NCI-H1092 (cell line): ENCODE data around the gene ZFYVE28.
"Not testable (repeated sequence)": the region's sequence is repeated elsewhere in the genome, so short reads cannot be mapped to it uniquely, and the experiment has no call there.

ENCODE experiments used
- DNase-seq: peaks from one replicate; lab custom pipeline; 2025; lab: John Stamatoyannopoulos, UW

The ZFYVE28 gene

GRCh38 chr4:2390146-2390545 is 28.3 kb downstream of the ZFYVE28 start:
- no peak for DNase-seq

DNA sequence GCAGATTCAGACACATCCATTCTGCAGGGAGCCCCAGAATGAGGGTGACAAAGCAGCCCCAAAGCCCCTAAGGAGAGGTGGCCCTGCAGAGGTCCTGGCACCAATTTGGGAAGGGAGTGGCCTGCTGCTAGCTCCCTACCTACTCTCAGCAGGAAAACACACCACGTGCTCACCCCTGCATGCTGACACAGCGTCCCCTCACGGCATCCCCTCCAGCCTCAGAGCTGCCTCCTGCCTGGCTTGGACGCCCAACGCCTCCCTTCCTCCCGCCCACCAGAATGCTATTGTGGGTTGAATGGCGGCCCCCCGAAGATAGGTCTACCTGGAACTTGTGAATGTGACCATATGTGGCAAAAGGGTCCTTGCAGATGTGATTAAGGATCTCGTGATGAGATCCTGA is 28.8 kb downstream of the ZFYVE28 start:
- DNase-seq, result no peak

- DNase-seq, result no peak
These were observed 29.8 kb downstream of the ZFYVE28 start for GRCh38 chr4:2388429-2389182.

- no peak for DNase-seq
These were observed 30.6 kb downstream of the ZFYVE28 start for GRCh38 chr4:2387829-2388228.

- DNase-seq, result no peak
These were observed 31.2 kb downstream of the ZFYVE28 start for GRCh38 chr4:2387218-2387617.

GRCh38 chr4:2386717-2387116 is 31.7 kb downstream of the ZFYVE28 start:
- no peak for DNase-seq

GRCh38 chr4:2385516-2385915 is 32.9 kb downstream of the ZFYVE28 start:
- DNase-seq, result no peak

DNA sequence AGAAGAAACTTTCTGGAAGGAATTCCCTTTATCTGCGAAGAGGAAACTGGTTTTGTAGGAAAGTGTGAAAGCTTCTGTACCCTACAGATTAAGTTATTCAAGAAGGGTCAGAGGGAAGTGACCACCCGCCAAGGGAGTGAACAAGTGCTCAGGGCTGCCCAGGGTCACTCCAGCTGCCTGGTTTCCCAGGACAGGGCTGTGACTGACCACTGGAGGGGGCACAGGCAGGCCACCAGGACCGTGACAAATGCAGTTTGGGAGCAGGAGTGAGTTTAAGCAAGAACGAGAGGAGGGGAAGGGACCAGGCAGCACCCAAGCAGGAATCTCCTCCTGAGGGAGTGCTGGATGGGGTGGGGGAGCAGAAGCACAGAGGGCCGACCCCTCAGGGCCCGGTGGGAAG is 34.2 kb downstream of the ZFYVE28 start:
- DNase-seq, result no peak

- DNase-seq, result no peak
These were observed 34.7 kb downstream of the ZFYVE28 start for GRCh38 chr4:2383760-2384159.

DNA sequence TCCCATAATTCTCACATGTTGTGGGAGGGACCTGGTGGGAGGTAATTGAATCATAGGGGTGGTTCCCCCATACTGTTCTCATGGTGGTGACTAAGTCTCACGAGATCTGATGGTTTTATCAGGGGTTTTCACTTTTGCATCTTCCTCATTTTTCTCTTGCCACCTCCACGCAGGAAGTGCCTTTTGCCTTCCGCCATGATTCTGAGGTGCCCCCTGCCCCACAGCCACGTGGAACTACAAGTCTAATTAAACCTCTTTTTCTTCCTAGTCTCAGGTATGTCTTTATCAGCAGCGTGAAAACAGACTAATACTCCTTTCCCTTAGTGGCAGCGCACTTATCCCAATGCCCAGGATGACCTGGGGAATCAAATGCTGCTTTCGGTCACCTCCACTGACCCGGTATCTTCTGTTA is 35.2 kb downstream of the ZFYVE28 start:
- DNase-seq, result not testable (repeated sequence)

- not testable (repeated sequence) for DNase-seq
These were observed 35.7 kb downstream of the ZFYVE28 start for GRCh38 chr4:2382769-2383202.

- not testable (repeated sequence) for DNase-seq
These were observed 37.9 kb downstream of the ZFYVE28 start for GRCh38 chr4:2380589-2380988.

DNA sequence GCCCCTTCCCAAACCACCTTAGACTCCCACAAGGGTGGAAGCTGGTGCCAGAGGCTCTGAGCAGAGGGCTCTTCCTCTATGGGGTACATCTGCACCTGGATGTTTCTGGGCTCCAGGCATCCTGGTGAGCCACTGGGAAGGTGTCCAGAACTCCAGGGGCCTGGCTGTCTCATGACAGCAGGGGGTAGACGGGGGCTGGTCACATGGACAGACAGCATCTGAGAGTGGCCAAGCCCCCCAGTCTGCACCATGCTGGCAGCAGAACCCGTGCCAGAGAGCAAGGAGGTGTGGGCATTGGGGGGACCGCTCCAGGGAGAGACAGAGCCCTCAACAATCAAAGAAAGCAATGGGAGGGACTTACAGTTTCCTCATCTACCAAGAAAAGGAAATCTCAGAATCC is 39.5 kb downstream of the ZFYVE28 start:
- DNase-seq, result peak; percentile 36

DNA sequence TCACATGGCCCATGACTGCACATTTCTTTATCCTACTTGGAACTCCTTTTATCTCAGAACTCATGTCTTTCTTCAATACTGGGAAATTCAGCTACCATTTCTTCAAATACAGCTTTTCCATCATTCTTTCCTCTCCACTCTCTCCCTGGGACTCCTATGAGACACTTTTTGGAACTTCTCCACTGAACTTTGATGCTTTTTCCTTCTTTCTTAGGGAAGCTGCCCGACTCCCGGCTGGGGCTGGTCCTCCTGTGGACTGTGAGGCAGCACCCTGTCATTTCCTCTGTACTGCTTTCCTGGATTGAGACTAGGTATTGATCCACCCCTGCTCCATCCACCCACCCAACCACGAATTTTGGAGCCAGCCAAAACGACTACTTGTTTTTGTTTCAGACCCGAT is 40.0 kb downstream of the ZFYVE28 start:
- no peak for DNase-seq

DNA sequence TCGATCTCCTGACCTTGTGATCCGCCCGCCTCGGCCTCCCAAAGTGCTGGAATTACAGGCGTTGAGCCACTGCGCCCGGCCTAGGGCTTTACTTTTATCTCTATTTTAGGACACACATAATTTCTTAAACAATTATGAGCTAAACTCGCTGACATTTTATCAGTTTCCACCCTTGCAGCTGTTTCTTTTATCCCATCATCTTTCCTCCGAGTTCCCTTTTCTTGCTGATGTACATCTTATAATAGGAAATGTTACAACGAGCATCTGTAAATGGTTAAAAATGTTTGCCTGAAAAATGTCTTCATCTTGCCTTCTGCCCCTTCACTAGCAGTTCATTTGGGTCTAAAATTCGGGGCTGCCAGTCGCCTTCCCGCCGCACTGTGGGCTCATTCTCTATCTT is 41.2 kb downstream of the ZFYVE28 start:
- DNase-seq, result no peak

GRCh38 chr4:2375427-2375826 is 43.0 kb downstream of the ZFYVE28 start:
- DNase-seq, result no peak

- no peak for DNase-seq
These were observed 44.9 kb downstream of the ZFYVE28 start for GRCh38 chr4:2373532-2373931.

GRCh38 chr4:2372488-2373030 is 45.9 kb downstream of the ZFYVE28 start:
- no peak for DNase-seq

- DNase-seq, result no peak
These were observed 46.5 kb downstream of the ZFYVE28 start for GRCh38 chr4:2371765-2372487.

GRCh38 chr4:2370597-2371320 is 47.7 kb downstream of the ZFYVE28 start:
- no peak for DNase-seq

DNA sequence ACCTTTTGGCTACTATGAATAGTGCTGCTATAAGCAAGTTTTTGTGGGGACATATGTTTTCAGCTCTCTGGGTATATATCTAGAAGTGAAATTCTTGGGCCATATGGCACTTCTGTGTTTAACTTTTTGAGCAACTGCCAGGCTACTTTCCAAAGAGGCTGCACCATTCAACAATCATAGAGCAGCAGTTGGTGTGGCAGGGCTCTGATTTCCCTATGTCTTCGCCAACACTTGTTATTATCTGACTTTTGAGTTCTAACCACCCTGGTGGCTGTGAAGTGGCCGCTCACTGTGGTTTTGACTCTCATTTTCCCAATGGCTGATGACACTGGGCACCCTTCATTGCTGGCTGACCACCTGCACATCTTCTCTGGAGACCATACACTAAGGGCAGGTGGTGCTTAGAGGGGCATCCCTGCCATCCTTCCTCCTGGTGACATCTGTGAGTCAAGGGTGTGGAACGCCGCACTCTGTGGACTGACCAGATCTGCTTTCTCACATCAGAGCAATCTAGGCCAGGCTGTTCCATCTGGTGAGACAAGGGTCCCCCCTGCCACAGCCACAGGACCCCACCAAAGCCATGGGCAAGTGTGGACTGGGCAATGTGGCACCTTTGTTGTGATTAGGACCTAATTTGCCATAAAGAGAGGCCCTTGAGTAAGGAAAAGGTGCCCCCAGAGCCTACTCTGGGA is 49.6 kb downstream of the ZFYVE28 start:
- DNase-seq, result no peak

- no peak for DNase-seq
These were observed 50.8 kb downstream of the ZFYVE28 start for GRCh38 chr4:2367626-2368025.
